Stimulated activated CD4-positive, alpha-beta T cell treated with anti-CD3 and anti-CD28 coated beads, Interleukin-15, amount 100 ng/mL, for 1 hour (primary cell): ENCODE data around the gene CHCHD6.

ENCODE experiments used
- DNase-seq, 2 donors: peaks; one replicate each; pipeline ENCODE4 v3.0.0-alpha.2; 2020; ENCODE audit warnings: low read depth in 1 of 2, low spot score in 1 of 2

Gene CHCHD6

DNA sequence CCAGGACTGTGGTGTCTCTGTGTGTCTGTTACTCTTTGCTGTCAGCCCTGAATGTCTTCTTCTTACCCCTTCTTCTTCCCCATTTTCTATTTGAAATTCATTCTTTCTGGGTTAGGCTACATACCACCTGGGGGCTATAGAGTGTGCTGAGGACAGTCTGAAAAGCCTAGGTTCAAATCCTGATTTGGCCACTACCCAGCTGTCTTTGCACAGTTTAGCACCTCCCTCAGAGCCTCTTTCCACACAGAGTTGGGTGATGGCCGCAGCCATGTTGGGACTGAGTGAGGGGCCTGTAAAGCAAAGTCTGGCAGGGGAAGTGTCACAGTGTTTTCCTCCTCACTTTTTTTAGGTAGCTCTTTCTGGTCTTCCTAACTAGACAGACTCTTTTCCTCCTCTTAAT, 113.7 kb downstream of the CHCHD6 start:
- DNase-seq, result no peak

DNA sequence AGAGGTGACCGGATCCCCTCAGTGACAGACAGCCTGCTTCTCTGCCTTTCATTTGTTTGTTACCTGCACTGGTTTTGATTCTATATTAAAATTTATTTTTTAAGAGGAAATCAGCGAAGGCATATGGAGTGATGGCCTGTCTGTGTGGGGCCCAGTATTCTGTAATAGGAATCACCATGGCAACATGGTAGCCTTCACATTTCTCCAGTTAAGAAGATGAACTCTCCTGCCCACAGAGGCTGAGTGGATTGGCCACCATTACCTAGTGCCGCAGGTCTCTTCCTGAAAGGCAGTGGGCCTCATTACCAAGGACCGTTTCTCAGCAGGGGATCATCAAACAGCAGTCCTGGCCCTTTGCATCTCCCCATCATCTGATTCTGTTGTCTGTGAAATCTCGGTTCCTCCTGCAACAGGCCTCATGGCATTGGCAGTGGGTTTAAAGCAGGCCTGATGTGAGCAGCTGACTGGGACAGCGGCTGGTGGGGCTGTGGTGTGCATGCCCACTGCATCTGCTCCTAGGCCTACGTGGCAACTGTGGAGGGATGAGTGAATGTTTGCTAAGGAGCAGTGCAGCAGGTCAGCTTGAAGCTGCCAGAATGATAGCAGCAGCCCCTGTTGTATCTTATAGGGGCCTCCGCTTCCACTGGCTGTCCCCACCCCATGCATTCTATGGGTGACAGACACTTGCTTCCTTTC, 114.5 kb downstream of the CHCHD6 start:
- DNase-seq, result no peak

- no peak for DNase-seq
Observed at GRCh38 chr3:126826693-126827092, 122.7 kb downstream of the CHCHD6 start.

- no peak for DNase-seq
Observed at GRCh38 chr3:126827121-126827520, 123.1 kb downstream of the CHCHD6 start.

DNA sequence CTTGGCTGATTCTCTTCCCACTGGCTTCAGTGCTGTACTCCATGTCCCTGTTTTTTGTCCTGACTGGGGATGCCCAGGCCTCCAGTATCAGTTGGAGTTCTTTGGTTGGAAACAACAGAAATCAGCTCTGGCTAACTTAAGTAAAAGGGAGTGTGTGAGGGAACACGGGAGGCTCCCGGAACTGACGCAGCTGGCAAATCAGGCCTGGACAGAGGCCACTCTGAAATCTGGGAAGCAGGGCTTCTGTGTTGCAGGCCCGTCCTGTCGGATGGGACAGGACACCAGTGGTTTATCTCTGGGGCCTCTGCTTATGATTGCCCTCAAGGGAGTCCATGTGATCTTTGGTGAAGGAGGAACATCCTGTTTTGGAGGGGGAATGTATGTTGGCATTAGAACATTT, 124.3 kb downstream of the CHCHD6 start:
- DNase-seq, result no peak

DNA sequence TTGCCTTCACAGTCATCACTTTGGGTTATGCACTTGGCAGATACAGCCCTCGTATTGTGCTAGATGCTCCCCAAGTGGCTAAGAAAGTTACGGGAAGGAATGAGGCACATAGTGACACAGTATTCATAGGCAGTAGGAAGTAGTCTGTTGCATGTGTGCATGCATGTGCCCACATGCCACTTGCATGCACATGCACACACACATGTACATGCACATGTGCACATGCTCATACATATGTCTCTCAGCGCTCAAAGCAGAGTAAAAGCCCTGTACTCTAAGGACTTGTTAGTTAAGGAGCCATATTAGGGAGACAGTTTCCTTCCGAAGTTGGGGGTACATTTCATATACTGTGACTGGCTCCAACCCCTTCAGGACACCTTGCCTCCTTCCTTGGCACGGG, 128.9 kb downstream of the CHCHD6 start:
- DNase-seq, result no peak

GRCh38 chr3:126834596-126835471, 130.8 kb downstream of the CHCHD6 start:
- DNase-seq, result no peak

GRCh38 chr3:126835472-126836219, 131.6 kb downstream of the CHCHD6 start:
- DNase-seq, result no peak

DNA sequence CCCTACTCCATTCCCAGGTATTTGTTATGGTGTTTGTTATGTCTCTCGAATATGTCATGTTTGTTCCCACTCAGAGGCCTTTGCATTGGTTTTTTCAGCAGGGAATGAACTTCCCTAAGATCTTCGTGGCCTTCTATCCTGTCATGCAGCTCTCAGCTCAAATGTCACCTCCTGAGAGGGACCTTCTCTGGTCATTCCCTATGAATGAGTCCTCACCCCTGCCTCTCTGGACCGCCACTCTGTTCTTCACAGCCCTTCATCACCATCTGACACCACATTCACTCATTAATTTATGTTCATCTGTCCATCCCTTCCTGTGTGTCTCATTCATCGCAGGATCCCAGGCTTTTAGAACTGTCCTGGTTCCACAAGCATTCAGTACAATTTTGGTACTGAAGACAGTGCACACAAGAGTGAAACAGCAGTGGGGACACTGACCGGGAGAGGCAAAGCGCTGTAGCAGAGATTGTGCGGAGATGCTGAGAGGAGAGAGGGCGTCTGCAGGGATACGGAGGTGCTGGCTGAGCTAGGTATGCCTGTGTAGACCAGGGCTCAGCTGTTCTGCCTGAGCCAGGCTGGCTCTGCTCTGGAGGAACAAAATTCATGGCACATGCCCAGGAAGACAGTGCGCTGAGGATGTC, 132.3 kb downstream of the CHCHD6 start:
- no peak for DNase-seq

- no peak for DNase-seq
Observed at GRCh38 chr3:126837773-126838172, 133.7 kb downstream of the CHCHD6 start.

DNA sequence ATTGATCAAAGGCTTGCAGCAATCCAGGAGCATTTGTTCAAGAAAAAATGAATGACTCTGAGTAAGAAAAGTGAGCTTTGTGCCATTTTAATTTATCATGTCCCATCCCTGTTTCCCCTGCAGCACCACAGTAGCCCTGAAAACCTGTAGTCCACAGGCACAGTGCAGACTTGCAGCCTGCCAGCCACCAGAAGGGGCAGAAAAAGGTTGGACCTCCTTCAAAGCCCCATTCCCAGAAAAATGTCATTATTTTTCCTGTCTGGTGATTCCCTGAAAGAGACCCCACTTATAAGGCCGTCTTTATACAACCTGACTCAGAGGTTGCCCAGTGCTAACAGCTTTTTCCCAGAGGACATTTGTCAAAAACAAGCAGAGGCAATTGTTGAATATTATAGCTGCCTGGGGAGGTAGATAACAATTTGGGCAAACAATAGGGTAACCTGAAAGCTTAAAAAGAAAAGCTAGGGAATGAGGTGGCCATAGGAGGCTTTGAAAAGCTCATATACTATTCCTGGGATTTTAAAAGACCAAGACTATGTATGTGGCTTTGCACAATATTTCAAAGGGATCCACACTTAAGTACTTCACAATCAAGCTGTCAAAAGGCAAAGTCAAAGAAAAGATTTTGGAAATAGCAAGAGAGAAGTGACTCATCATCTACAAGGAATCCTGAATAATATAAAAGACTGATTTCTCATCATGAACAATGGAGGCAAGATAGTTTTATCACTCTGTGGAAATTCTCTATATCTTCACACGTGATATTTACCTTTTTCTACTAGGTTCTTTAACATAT, 142.1 kb downstream of the CHCHD6 start:
- DNase-seq, result no peak

DNA sequence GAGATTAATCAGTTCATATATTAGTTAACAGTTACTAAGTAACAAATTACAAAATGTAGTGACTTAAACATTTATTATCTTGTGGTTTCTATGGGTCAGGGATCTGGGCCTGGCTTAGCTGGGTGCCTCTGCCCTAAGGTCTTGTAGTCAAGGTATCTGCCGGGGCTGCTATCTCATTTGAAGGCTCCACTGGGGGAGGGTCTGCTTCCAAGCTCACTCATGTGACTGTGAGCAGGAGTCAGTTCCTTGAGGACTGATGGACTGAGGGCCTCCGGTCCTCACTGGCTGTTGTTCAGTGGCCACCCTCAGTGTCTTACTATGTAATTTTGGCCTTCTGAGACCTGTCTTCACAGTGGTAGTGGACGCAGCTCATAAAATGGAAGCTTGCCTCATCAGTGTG, 143.0 kb downstream of the CHCHD6 start:
- no peak for DNase-seq

DNA sequence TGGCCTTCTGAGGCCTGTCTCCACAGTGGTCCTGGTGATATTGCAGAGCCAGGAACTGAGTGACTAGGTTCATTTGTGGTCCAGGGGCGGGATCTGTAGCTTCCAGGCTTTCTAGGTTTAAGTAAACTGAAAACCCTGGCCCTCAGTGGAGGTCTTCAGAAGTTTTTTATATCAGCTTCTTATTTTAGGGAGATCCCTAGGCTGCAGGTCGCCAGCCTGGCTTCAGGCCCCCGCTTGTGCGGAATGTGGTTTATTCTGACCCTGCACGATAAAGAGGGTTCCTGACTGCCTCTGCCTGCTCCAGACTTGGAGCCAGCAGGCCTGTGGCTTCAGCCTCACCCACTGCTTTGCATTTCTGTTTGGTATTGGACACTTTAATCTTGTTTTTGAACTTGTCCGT, 145.0 kb downstream of the CHCHD6 start:
- no peak for DNase-seq

DNA sequence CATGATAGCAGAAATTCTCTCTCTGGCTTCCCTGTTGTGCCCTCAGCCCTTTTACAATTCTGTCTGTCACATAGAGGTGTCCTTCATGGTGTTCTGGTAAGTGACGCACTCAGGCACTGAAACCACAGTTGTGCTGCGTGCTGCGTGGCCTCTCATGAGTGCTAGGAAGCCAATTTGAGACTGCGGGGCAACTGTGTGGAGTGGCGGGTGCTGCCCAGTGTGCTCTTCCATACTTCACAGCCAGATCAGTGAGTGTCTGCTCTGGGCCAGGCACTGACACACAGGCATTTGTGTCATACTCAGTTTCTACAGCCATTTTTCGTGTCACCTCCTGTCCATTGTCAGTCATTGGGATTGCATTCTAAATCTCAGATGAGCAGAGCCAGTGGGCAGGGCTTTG, 145.7 kb downstream of the CHCHD6 start:
- no peak for DNase-seq

- no peak for DNase-seq
Observed at GRCh38 chr3:126850370-126851085, 146.5 kb downstream of the CHCHD6 start.

DNA sequence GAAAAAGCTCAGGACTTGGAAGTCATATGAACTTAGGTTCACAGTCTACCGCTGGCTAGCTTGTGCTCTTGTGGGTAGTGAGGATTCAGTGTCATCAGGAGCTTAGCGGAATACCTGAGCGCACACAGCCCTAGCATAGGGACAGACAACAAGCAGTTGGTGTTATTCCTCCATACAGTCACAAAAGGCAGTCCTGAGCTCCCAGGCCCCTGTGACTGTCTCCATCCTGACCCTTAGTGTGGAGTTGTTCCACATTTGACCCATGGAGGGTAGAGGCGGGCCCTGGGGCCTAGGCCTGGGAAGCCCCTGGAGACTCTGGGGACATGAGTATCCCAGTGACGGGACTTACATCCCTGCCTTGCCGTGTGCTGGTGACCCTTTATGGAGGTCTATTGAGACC, 147.3 kb downstream of the CHCHD6 start:
- DNase-seq, result no peak

- DNase-seq, result no peak
Observed at GRCh38 chr3:126851934-126852333, 147.9 kb downstream of the CHCHD6 start.

- no peak for DNase-seq
Observed at GRCh38 chr3:126852511-126852910, 148.5 kb downstream of the CHCHD6 start.

- no peak for DNase-seq
Observed at GRCh38 chr3:126854666-126855065, 150.6 kb downstream of the CHCHD6 start.

- DNase-seq, result no peak
Observed at GRCh38 chr3:126855374-126855773, 151.3 kb downstream of the CHCHD6 start.
